Smooth muscle cell (in vitro differentiated cells): ENCODE measurements around the gene PATZ1. TPM values are rescaled to one million over a fixed set of nuclear protein-coding genes. Genes with fewer than 3 reads are reported as not detected.
"Not testable (repeated sequence)": the region's sequence is repeated elsewhere in the genome, so short reads cannot be mapped to it uniquely, and the experiment has no call there.

Experiments used
- DNase-seq: peaks from one replicate; lab custom pipeline; 2025; ENCODE audit not compliant: unreplicated experiment; lab: John Stamatoyannopoulos, UW
- H2AFZ ChIP-seq: fragments of 200-600 bp; sonication (generic); 2 replicates; pipeline ENCODE4 v1.6.0; 2016; ENCODE audit warnings: antibody characterized with exemption, low read depth, mild to moderate bottlenecking
- H3F3A ChIP-seq: fragments of 200-600 bp; sonication (generic); 2 replicates; pipeline ENCODE4 v1.6.0; 2017; ENCODE audit warnings: antibody characterized with exemption, low read depth
- H3K27ac ChIP-seq: fragments of 200-600 bp; sonication (generic); 2 replicates; pipeline ENCODE4 v1.5.1; 2016; ENCODE audit warnings: low read depth, mild to moderate bottlenecking
- H3K27me3 ChIP-seq: fragments of 200-600 bp; sonication (generic); 2 replicates; pipeline ENCODE4 v1.6.1; 2016; ENCODE audit warnings: low read depth, mild to moderate bottlenecking
- H3K36me3 ChIP-seq: fragments of 200-600 bp; sonication (generic); 2 replicates; pipeline ENCODE4 v1.5.1; 2016; ENCODE audit warnings: low read depth
- H3K4me1 ChIP-seq: fragments of 200-600 bp; sonication (generic); 2 replicates; pipeline ENCODE4 v1.5.1; 2016; ENCODE audit warnings: low read depth
- H3K4me2 ChIP-seq: fragments of 200-600 bp; sonication (generic); 2 replicates; pipeline ENCODE4 v1.6.0; 2016; ENCODE audit warnings: mild to moderate bottlenecking
- H3K4me3 ChIP-seq: fragments of 200-600 bp; sonication (generic); 2 replicates; pipeline ENCODE4 v1.5.1; 2016; ENCODE audit warnings: mild to moderate bottlenecking
- H3K79me2 ChIP-seq: fragments of 200-600 bp; sonication (generic); 2 replicates; pipeline ENCODE4 v1.6.0; 2016; ENCODE audit warnings: low read depth, mild to moderate bottlenecking
- H3K9ac ChIP-seq: fragments of 200-600 bp; sonication (generic); 2 replicates; pipeline ENCODE4 v1.6.0; 2016; ENCODE audit warnings: low read depth
- H3K9me3 ChIP-seq: fragments of 200-600 bp; sonication (generic); replicated peaks from 2 replicates; pipeline ENCODE4 v1.5.1; 2016; ENCODE audit warnings: low read depth
- H4K20me1 ChIP-seq: fragments of 200-600 bp; sonication (generic); 2 replicates; pipeline ENCODE4 v1.6.0; 2016; ENCODE audit warnings: low read depth
- WGBS: methylation state at CpG from one replicate; pipeline ENCODE4 v1.1.7; 2016; ENCODE audit warnings: low lambda C conversion rate; 5-methylcytosine and 5-hydroxymethylcytosine counted together
- polyA plus RNA-seq: library from polyadenylated mRNA; unstranded; fragments of >200 nt; fragmentation: Nextera tagmentation; extraction: Ambion mirVana; gene quantifications from 2 replicates; pipeline ENCODE4 v1.2.1, GENCODE V29; 2016
- total RNA-seq: library from RNA; depleted of rRNA; stranded (reverse); fragments of >200 nt; gene quantifications from 2 replicates; pipeline ENCODE4 v1.2.3, GENCODE V29; 2014
- TF ChIP-seq, protein P1 (sequence below): fragments of 200-600 bp; sonication (generic); IDR thresholded peaks from 2 replicates; pipeline ENCODE4 v1.5.1; 2017; ENCODE audit warnings: borderline replicate concordance, mild to moderate bottlenecking, antibody characterized with exemption; ENCODE audit not compliant: insufficient read depth, poor library complexity, severe bottlenecking

Gene PATZ1
- total and polyA plus RNA-seq, 2 experiments from 2014 or later: 11.9 to 12.9 TPM

DNA sequence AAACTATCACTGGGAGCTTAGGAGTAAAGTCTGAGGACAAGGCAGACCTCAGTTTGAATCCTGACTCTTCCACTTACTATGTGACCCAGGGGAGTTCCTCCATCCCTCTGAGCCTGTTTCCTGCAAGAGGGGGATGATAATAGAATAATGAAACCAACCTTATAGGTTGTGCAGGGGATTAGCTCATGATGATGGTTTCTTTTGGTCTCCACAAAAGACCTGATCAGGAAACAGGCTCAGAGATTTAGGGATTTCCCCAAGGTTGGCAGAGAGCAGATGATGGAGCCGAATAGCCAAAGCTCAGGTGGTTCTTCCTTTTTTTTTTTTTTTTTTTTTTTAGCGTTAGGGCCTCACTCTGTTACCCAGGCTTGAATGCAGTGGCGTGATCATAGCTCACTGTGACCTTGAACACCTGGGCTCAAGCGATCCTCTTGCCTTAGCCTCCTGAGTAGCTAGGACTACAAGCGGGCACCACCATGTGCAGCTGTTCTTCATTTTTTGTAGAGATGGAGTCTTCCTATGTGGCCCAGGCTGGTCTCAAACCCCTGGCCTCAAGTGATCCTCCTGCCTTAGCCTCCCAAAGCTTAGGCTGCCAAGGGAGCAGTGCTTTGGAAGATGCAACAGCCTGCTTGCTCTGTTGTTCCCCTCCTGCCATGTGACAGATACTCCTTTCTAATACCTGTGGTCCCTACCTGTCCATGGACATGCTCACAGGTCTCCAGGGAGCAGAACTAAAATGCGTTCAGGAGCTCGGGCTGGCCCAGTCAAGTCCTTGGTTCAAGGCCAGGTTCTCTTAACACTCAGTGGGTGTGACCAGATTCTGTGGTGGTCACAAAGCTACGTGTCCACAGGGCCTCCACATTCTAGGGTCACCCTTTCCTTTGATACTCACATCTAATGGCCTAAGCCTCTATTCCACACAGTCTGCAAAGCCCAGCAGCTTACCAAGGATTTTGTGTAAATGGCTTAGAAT, 22.3 kb downstream of the PATZ1 start:
- Histone ChIP-seq H3K4me2 (no peak overlapping the region), H3K9ac (no peak overlapping the region), H3K27ac (no peak overlapping the region), H3K27me3 (no peaks in the 10 kb centered on the region), H3K79me2 (no peaks in the 10 kb centered on the region), H3K4me3 (no peak overlapping the region), H2AFZ (no peak overlapping the region), H3K4me1 (no peaks in the 10 kb centered on the region), H3K9me3 (no peaks in the 10 kb centered on the region), H3K36me3 (no peaks in the 10 kb centered on the region), H3F3A (no peaks in the 10 kb centered on the region), H4K20me1 (peaks cover 16% of the 10 kb centered on the region)
- TF ChIP-seq, protein P1, sequence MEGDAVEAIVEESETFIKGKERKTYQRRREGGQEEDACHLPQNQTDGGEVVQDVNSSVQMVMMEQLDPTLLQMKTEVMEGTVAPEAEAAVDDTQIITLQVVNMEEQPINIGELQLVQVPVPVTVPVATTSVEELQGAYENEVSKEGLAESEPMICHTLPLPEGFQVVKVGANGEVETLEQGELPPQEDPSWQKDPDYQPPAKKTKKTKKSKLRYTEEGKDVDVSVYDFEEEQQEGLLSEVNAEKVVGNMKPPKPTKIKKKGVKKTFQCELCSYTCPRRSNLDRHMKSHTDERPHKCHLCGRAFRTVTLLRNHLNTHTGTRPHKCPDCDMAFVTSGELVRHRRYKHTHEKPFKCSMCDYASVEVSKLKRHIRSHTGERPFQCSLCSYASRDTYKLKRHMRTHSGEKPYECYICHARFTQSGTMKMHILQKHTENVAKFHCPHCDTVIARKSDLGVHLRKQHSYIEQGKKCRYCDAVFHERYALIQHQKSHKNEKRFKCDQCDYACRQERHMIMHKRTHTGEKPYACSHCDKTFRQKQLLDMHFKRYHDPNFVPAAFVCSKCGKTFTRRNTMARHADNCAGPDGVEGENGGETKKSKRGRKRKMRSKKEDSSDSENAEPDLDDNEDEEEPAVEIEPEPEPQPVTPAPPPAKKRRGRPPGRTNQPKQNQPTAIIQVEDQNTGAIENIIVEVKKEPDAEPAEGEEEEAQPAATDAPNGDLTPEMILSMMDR: no peak
- DNase-seq: no peak
- WGBS: 97% methylated on average over 8 of the region's 8 CpGs

DNA sequence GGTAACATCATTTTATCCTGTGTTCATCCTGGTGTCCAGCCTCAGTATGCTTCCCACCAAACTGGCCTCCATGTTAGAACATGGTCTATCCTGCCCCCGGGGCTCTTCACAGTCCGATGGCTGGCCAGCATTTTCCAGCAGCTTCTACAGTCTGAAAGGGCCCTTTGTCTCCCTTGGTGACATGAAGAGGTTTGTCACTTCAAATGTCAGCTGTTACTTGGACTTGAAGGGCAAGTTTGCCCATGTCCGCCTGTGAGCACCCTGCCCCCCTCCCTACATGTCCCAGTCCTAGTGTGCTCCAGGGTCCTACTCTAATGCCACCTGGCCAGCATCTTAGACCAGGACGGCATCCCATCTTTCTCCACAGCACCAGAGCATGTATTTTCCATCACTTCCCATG, 24.7 kb downstream of the PATZ1 start:
- no peak overlapping the region for H3K4me2 ChIP-seq
- TF ChIP-seq, protein P1: no peak

DNA sequence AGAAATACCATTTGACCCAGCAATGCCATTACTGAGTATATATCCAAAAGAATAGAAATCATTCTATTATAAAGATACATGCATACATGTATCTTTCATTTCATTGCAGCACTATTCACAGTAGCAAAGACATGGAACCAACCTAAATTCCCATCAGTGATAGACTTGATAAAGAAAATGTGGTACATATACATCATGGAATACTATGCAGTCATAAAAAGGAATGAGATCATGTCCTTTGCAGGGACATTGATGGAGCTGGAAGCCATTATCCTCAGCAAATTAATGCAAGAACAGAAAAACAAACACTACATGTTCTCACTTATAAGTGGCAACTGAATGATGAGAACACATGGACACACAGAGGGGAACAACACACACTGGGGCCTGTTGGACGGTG, 31.9 kb downstream of the PATZ1 start:
- H4K20me1 ChIP-seq, H3K36me3 ChIP-seq, H3K4me2 ChIP-seq, H3K9ac ChIP-seq, H3K9me3 ChIP-seq, H3K4me1 ChIP-seq, H3F3A ChIP-seq, H3K4me3 ChIP-seq, DNase-seq, H3K79me2 ChIP-seq, H3K27me3 ChIP-seq, H2AFZ ChIP-seq, H3K27ac ChIP-seq: not testable (repeated sequence)
- WGBS: 96% methylated on average over 1 of the region's 1 CpG

More for the DNA sequence above, 24.7 kb downstream of the PATZ1 start:
- no peaks in the 10 kb centered on the region for H3K79me2 ChIP-seq
- no peak overlapping the region for H3K9ac ChIP-seq
- no peaks in the 10 kb centered on the region for H3K9me3 ChIP-seq
- H3K4me3 ChIP-seq: no peak overlapping the region
- DNase-seq: no peak
- no peaks in the 10 kb centered on the region for H3K4me1 ChIP-seq
- H4K20me1 ChIP-seq: no peaks in the 10 kb centered on the region
- H3F3A ChIP-seq: no peaks in the 10 kb centered on the region
- H3K27me3 ChIP-seq: no peaks in the 10 kb centered on the region
- WGBS: 85% methylated on average over 4 of the region's 4 CpGs
- H2AFZ ChIP-seq: no peak overlapping the region
- H3K27ac ChIP-seq: no peak overlapping the region
- no peaks in the 10 kb centered on the region for H3K36me3 ChIP-seq

- 58% methylated on average over 6 of the region's 6 CpGs for WGBS
- no peaks in the 10 kb centered on the region for H4K20me1 ChIP-seq
Measured at GRCh38 chr22:31313366-31314147, 32.6 kb downstream of the PATZ1 start.

More at GRCh38 chr22:31313366-31314147, 32.6 kb downstream of the PATZ1 start:
- Histone ChIP-seq H3K9me3 (no peaks in the 10 kb centered on the region), H3K4me2 (no peak overlapping the region), H3K9ac (no peak overlapping the region), H3K27ac (no peak overlapping the region), H3K4me1 (no peaks in the 10 kb centered on the region), H3K27me3 (no peaks in the 10 kb centered on the region), H3K36me3 (no peaks in the 10 kb centered on the region), H3K79me2 (no peaks in the 10 kb centered on the region), H3F3A (no peaks in the 10 kb centered on the region), H2AFZ (peak overlapping the region; percentile 30), H3K4me3 (no peak overlapping the region)
- TF ChIP-seq, protein P1: peak; percentile 89
- peak; percentile 2 for DNase-seq
